IPS DF 4.7 (cell line): Measurements from ENCODE around the gene OPA1.

Source experiments
- DNase-seq: peaks from one replicate; pipeline ENCODE4 v3.0.0-alpha.2; 2013; ENCODE audit warnings: low spot score; ENCODE audit errors: extremely low read depth

OPA1 gene

GRCh38 chr3:193710286-193711165, 117.5 kb downstream of the OPA1 start:
- no peak for DNase-seq

DNA sequence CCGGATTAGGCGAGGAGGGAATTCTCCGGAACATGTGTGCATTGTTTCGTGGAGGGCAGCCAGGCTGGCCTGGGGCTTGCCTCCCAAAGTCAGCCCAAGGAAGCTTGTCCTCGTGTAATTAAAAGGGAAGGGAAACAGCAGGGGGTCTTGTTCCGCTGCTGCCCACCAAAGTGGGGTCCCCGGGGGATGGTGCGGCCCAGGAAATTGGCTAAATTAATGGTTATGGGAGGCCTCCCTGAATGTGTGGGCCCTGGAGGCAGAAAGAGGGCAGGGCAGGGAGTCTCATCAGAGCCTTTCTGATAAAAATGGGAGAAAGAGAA, 118.1 kb downstream of the OPA1 start:
- DNase-seq = no peak

- DNase-seq = no peak
These were observed 118.5 kb downstream of the OPA1 start for GRCh38 chr3:193711523-193711963.

- DNase-seq = no peak
These were observed 119.1 kb downstream of the OPA1 start for GRCh38 chr3:193711964-193712598.

DNA sequence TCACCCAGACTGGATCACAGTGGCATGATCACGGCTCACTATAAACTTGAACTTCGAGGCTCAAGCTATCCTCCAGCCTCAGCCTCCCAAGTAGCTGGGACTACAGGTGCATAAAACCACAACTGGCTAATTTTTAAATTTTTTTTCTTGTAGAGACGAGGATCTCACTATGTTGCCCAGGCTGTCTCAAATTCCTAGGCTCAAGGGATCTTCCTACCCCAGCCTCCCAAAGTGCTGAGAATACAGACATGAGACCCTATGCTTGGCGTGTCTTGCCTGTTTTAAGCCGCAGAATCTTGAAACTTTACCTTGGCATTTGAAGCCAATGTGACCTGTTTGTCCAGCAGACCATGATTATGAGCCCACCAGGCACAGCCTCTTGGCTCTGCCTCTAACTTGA, 119.9 kb downstream of the OPA1 start:
- no peak for DNase-seq

DNA sequence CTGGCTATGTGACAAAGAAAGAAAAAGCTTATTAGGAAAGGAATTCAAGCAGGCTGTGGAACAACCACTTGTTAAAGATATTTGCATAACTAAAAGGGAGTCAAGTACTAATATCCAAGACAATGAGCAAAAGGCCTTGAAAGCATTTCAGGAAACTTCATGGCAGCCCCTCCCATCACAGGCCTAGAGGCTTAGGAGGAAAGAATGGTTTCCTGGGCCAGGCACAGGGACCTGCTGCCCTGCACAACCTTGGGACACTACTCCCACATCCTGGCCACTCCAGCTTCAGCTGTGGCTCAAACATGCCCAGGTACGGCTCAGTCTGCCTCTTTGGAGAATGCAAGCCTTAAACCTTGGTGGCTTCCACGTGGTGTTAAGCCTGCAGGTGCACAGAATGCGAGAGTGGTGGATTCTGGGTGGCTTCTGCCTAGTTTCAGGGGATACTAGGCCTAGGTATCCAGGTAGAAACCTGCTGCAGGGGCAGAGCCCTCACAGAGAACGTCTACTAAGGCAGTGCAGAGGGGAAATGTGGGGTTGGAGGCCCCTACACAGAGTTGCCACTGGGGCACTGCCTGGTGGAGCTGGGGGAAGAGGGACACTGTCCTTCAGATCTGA, 121.6 kb downstream of the OPA1 start:
- DNase-seq = no peak

- no peak for DNase-seq
These were observed 123.1 kb downstream of the OPA1 start for GRCh38 chr3:193716150-193716549.

GRCh38 chr3:193719735-193720134, 126.7 kb downstream of the OPA1 start:
- no peak for DNase-seq

DNA sequence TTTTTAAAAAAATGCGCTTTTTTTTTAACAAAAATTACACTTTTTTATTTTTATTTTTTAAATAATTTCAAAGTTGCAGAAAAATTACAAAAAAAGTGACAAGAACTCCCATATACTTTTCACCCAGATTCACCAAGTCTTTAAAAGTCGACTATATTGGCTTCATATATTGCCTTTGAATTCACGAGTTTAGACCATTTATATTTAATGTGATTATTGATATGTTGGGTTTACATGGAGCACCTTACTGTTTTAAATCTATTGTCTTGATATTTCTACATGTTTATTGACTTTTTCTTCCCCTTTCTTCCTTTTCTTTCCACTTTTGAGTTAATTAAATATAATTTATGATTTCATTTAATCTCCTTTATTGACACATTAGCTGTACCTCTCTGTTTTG, 127.2 kb downstream of the OPA1 start:
- DNase-seq = no peak

- no peak for DNase-seq
These were observed 129.6 kb downstream of the OPA1 start for GRCh38 chr3:193722566-193722965.

- no peak for DNase-seq
These were observed 134.1 kb downstream of the OPA1 start for GRCh38 chr3:193727089-193727488.

GRCh38 chr3:193728429-193729087, 135.6 kb downstream of the OPA1 start:
- DNase-seq = no peak

GRCh38 chr3:193729088-193729465, 136.1 kb downstream of the OPA1 start:
- no peak for DNase-seq

GRCh38 chr3:193729601-193730000, 136.6 kb downstream of the OPA1 start:
- DNase-seq = no peak

GRCh38 chr3:193730511-193730910, 137.5 kb downstream of the OPA1 start:
- DNase-seq = no peak

- no peak for DNase-seq
These were observed 138.0 kb downstream of the OPA1 start for GRCh38 chr3:193730976-193731375.

GRCh38 chr3:193731656-193732055, 138.6 kb downstream of the OPA1 start:
- DNase-seq = no peak

DNA sequence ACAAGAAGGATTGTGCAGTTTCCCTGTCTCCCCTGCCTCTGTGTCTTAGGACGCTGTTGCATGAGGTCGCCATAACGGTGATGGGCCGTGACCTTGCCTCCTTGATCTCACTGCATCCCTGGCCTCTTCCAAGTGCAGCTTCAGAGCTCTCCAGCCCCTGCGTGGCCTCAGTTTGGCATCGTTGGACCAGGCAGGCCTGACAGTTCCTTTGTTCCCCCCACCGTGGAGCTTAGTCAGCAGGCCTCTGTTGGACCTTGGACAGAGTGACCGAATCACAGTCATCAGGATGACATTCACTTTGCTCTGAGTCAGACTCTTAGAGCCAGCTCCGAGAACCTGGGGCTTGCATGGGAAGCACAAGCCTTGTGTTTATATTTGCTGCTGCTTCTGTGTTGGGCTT, 139.4 kb downstream of the OPA1 start:
- DNase-seq = no peak

DNA sequence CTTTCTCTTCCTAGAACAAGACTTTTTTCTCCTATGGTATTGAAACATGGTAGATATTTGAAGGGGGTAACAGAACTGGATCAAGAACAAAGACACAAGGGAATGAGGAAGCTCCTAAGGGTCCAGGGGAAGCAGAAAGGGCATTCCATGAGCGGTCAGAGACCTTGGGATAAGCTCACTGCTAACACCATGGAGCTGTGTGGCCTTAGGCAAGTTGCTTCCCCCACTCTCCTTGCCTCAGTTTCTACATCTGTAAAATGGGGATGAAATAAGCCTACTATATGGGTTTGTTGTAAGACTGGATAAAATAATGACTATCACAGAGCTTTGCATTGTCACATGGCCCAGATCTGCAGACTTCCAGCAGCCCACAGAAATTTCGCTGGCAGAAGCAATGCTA, 139.8 kb downstream of the OPA1 start:
- DNase-seq = no peak

DNA sequence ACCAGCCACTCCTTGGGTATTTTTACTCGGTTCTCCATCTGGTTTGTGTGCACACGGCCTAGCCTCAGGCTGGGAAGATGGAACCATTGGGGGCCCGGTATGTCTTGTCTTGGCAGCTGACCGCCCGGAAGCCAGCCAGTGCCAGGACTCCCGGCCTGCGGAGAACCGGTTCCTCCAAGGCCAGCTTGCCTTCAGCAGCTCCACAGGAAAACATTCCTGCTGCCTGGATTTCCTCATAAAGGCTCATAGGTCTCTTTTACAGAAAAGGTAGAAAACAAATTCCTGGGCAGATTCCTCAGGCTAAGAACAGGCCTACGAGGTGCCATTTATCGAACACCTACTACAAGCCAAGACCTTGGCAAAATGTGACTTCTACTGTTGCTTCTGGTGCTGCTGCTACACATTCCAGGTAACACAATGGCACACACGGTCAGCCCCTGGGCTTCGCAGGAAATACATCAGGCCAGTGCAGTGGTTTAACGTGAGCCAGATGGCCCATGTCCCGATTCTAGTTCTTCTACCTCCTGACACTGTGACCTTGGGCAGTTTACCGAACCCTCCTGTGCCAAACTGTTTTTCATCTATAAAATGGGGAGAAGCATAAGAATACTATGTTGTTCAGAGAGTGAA, 141.8 kb downstream of the OPA1 start:
- no peak for DNase-seq

GRCh38 chr3:193735850-193736249, 142.8 kb downstream of the OPA1 start:
- no peak for DNase-seq

DNA sequence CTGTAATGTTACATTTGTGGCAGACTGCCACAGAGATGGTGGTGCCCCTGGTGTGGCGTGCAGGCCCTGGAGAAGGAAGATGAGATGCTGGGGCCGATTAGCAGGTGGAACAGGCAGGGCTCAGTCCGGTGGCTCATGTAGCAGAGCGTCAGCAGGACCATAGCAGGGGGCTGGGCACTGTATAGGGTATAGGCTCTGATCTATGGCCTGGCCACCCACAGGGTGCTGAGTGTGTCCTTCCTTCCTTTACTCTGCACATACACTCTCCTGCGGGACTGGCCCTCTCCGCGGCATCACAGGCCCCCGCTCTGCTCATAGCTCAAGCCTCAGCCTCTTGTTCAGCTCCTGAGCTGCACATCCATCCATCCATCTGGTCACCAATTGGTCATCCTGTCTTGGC, 143.6 kb downstream of the OPA1 start:
- no peak for DNase-seq
